Fibroblast of the aortic adventitia (primary cell): ENCODE results near the gene SH3D19. TPM values are rescaled to one million over a fixed set of nuclear protein-coding genes. Genes with fewer than 3 reads are reported as not detected.
"Not testable (repeated sequence)": the region's sequence is repeated elsewhere in the genome, so short reads cannot be mapped to it uniquely, and the experiment has no call there.

ENCODE experiments used
- DNase-seq: peaks from one replicate; pipeline ENCODE4 v3.0.0-alpha.2; 2010; ENCODE audit warnings: low read depth
- H3K4me3 ChIP-seq: 2 replicates; pipeline ENCODE4 v1.5.1; 2011; ENCODE audit warnings: low read depth, mild to moderate bottlenecking, control low read depth, low read length, moderate library complexity
- CTCF ChIP-seq: IDR thresholded peaks from 2 replicates; pipeline ENCODE4 v1.5.1; 2011; ENCODE audit warnings: mild to moderate bottlenecking, low read length, control low read depth, inconsistent platforms; ENCODE audit not compliant: insufficient read depth
- total RNA-seq: library from RNA; depleted of rRNA; stranded (reverse); fragments of >200 nt; gene quantifications from 2 replicates; pipeline ENCODE4 v1.2.3, GENCODE V29; 2012; ENCODE audit warnings: low replicate concordance

The SH3D19 gene
- total RNA-seq, 1 donor: 95.9 TPM

GRCh38 chr4:151263455-151263854 lies 62.0 kb downstream of the SH3D19 start:
- no peak for TF ChIP-seq CTCF
- H3K4me3 ChIP-seq: no peak overlapping the region
- no peak for DNase-seq

GRCh38 chr4:151260526-151260925 lies 64.9 kb downstream of the SH3D19 start:
- no peak overlapping the region for H3K4me3 ChIP-seq
- DNase-seq: no peak
- no peak for TF ChIP-seq CTCF

GRCh38 chr4:151259752-151260151 lies 65.7 kb downstream of the SH3D19 start:
- no peak for TF ChIP-seq CTCF
- no peak overlapping the region for H3K4me3 ChIP-seq

GRCh38 chr4:151257704-151258103 lies 67.7 kb downstream of the SH3D19 start:
- TF ChIP-seq CTCF: no peak
- H3K4me3 ChIP-seq: no peak overlapping the region
- no peak for DNase-seq

More at GRCh38 chr4:151259752-151260151, 65.7 kb downstream of the SH3D19 start:
- no peak for DNase-seq

- no peak for TF ChIP-seq CTCF
- no peak for DNase-seq
- H3K4me3 ChIP-seq: no peak overlapping the region
These were observed 69.3 kb downstream of the SH3D19 start for GRCh38 chr4:151256134-151256533.

- not testable (repeated sequence) for DNase-seq, H3K4me3 ChIP-seq
These were observed 69.7 kb downstream of the SH3D19 start for GRCh38 chr4:151255680-151256079.

- not testable (repeated sequence) for H3K4me3 ChIP-seq
These were observed 70.2 kb downstream of the SH3D19 start for GRCh38 chr4:151255226-151255625.

GRCh38 chr4:151251603-151252304 lies 73.7 kb downstream of the SH3D19 start:
- no peak overlapping the region for H3K4me3 ChIP-seq
- TF ChIP-seq CTCF: no peak
- DNase-seq: no peak

More at GRCh38 chr4:151255226-151255625, 70.2 kb downstream of the SH3D19 start:
- not testable (repeated sequence) for DNase-seq
